Aorta (tissue), 5 donors: ENCODE data around the gene OR3A1. TPM values are rescaled to one million over a fixed set of nuclear protein-coding genes. Genes with fewer than 3 reads are reported as not detected.
A peak's percentile ranks its signal among the peaks of the same experiment; 100 is the strongest.
"Not testable (repeated sequence)": the region's sequence is repeated elsewhere in the genome, so short reads cannot be mapped to it uniquely, and the experiment has no call there.

Experiments
- ATAC-seq: fragments of 200-7000 bp; cut with Tn5 transposase; one replicate; pipeline ENCODE4 v1.9.1; 2022; ENCODE audit warnings: moderate library complexity; ENCODE audit not compliant: low FRiP score
- DNase-seq, 2 donors: peaks; one replicate each; pipeline ENCODE4 v3.0.0-alpha.2; 2020
- H3K27ac ChIP-seq, 2 donors: one replicate each; pipeline ENCODE4 v1.5.1; 2013; ENCODE audit warnings: low read length in 2 of 2, mild to moderate bottlenecking in 2 of 2, moderate library complexity in 2 of 2, control low read depth in 1 of 2, inconsistent platforms in 1 of 2, low read depth in 1 of 2
- H3K27me3 ChIP-seq, 2 donors: one replicate each; pipeline ENCODE4 v1.6.1; 2013; ENCODE audit warnings: control low read depth in 1 of 2, low read length in 1 of 2, mild to moderate bottlenecking in 1 of 2, moderate library complexity in 1 of 2; ENCODE audit not compliant: insufficient read depth in 2 of 2, control insufficient read depth in 1 of 2
- H3K36me3 ChIP-seq, 2 donors: one replicate each; pipeline ENCODE4 v1.6.1; 2013; ENCODE audit warnings: control low read depth in 1 of 2, low read length in 1 of 2, mild to moderate bottlenecking in 1 of 2; ENCODE audit not compliant: insufficient read depth in 2 of 2, control insufficient read depth in 1 of 2
- H3K4me1 ChIP-seq, 2 donors: one replicate each; pipeline ENCODE4 v1.6.1; 2013; ENCODE audit warnings: low read length in 2 of 2, control low read depth in 1 of 2, mild to moderate bottlenecking in 1 of 2, moderate library complexity in 1 of 2; ENCODE audit not compliant: insufficient read depth in 2 of 2, control insufficient read depth in 1 of 2
- H3K4me3 ChIP-seq, 2 donors: one replicate each; pipeline ENCODE4 v1.5.1; 2013; ENCODE audit warnings: low read length in 2 of 2, control low read depth in 1 of 2, mild to moderate bottlenecking in 1 of 2
- H3K9me3 ChIP-seq: one replicate; pipeline ENCODE4 v1.6.1; 2013; ENCODE audit warnings: mild to moderate bottlenecking, low read length; ENCODE audit not compliant: control insufficient read depth
- WGBS, 2 donors: extraction: QIAGEN DNeasy Blood & Tissue Kit; methylation state at CpG; one replicate each; pipeline ENCODE4 v1.1.7; 2013; 5-methylcytosine and 5-hydroxymethylcytosine counted together
- intact Hi-C, 2 donors: fragments of 100-400 bp; cut with DNase I; formaldehyde crosslinking; loops; one replicate each; pipeline versions ENCODE4 v1.14.2 to v1.15.0; 2022
- long read RNA-seq, 2 donors: library from polyadenylated mRNA; unstranded; transcript quantifications; one replicate each; pipeline ENCODE4 v2.0.0, GENCODE V29; 2020 to 2021
- polyA plus RNA-seq, 2 donors: library from polyadenylated mRNA; stranded (reverse); fragments of 200-250 nt; gene quantifications; one replicate each; pipeline ENCODE4 v1.2.3, GENCODE V29; 2013
- total RNA-seq, 2 donors: library from RNA; stranded (reverse); fragmentation: NEBNext Ultra II Directional; extraction: Animal tissue kit (Norgen Biotek cat#: 25700); gene quantifications; one replicate each; pipeline ENCODE4 v1.2.1, GENCODE V29; 2021
- donor health status: healthy with polysubstance abuse.
- donor health status: Bipolar disorder and iron deficiency.
- donor health status: DM: no; HTN: no; CAD: no.
- donor health status: DM: no; HTN: no; CAD: no.
- donor health status: DM: yes; HTN: yes; CAD: no.

Gene OR3A1, protein sequence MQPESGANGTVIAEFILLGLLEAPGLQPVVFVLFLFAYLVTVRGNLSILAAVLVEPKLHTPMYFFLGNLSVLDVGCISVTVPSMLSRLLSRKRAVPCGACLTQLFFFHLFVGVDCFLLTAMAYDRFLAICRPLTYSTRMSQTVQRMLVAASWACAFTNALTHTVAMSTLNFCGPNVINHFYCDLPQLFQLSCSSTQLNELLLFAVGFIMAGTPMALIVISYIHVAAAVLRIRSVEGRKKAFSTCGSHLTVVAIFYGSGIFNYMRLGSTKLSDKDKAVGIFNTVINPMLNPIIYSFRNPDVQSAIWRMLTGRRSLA
- total RNA-seq = not detected
- not detected for polyA plus RNA-seq
- long read RNA-seq, donor 1 = 0 reads
- long read RNA-seq, donor 2 = 0 reads

DNA sequence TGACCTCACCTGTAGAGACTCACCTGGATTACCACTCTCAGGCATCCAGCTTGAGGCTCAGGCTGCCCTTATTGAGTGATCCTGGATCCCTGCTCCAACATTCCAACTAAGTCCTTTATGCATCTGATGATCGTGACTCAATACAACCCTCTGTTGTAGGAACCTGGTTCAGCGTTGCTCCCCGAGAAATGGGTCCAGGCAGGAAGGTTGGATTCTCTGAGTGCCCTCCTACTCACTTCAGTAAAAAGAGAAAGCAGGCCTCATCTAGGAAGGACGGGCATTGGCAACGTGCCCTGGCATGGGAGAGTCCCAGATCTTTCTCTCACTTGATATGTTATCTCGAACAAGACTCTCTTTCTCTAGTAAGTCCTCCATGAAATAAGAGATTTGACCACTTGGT is at the start of gene OR3A1:
TSS of gene OR3A1 (minus strand) at position 101 of the 400 bp plus-strand sequence. CDS start 5,778 bp downstream, outside the sequence.
- Histone ChIP-seq H3K9me3 (peaks cover 4% of the 10 kb centered on the region), H3K4me3 (no peak within 1 kb of the TSS), H3K27me3 (no peaks in the 10 kb centered on the region), H3K4me1 (no peaks in the 10 kb centered on the region), H3K27ac (no peak within 1 kb of the TSS), H3K36me3 (no peaks in the 10 kb centered on the region)
- intact Hi-C loops = loop anchor here in 1 of 2 donors (10.0 kb wide), 1 partner anchor 393 kb away; no protein-coding TSS in a partner anchor
- peak in 1 of 2 donors; percentile 41 for DNase-seq
- ATAC-seq = no peak
- 80 to 86% methylated on average over 6 of the region's 6 CpGs for WGBS, 2 donors

DNA sequence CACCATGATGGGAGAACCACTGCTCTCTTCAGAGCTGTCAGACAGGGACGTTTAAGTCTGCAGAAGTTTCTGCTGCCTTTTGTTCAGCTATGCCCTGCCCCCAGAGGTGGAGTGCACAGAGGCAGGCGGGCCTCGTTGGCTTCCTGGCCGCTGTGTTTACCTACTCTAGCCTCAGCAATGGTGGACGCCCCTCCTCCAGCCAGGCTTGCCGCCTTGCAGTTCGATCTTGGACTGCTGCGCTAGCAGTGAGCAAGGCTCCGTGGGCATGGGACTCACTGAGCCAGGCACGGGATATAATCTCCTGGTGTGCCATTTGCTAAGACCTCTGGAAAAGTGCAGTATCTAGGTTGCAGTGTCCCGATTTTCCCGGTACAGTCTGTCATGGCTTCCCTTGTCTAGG is 44.6 kb upstream of the OR3A1 start:
- WGBS, 2 donors = 87 to 88% methylated on average over 12 of the region's 12 CpGs
- H3K27me3 ChIP-seq, intact Hi-C loops, H3K27ac ChIP-seq, H3K36me3 ChIP-seq, H3K4me3 ChIP-seq, H3K4me1 ChIP-seq, ATAC-seq, DNase-seq, H3K9me3 ChIP-seq: not testable (repeated sequence)

DNA sequence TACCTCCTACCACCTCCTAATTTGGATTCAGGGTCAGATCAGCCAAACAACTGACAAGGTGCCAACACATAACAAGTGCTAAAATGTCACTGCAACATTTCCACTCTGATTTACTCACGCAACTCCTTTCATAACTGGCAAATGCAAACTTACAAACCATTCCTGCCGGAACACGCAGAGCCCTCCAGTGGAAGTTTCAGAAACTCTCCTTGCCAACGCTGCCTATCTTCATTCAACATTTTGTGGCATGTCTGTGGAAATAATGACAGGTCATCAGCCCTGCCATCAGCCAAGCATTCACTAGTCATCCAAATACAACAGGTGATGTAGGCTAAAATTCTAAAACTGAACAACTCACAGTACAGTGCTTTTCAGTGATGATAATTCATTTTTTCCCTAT is 37.7 kb upstream of the OR3A1 start:
- Histone ChIP-seq H3K36me3 (no peaks in the 10 kb centered on the region), H3K27ac (no peak overlapping the region), H3K27me3 (no peaks in the 10 kb centered on the region), H3K4me1 (no peaks in the 10 kb centered on the region), H3K9me3 (no peaks in the 10 kb centered on the region), H3K4me3 (no peak overlapping the region)
- intact Hi-C loops = no loop called here
- ATAC-seq (no peak), DNase-seq (no peak)
- 65 to 66% methylated on average over 4 of the region's 4 CpGs for WGBS, 2 donors

DNA sequence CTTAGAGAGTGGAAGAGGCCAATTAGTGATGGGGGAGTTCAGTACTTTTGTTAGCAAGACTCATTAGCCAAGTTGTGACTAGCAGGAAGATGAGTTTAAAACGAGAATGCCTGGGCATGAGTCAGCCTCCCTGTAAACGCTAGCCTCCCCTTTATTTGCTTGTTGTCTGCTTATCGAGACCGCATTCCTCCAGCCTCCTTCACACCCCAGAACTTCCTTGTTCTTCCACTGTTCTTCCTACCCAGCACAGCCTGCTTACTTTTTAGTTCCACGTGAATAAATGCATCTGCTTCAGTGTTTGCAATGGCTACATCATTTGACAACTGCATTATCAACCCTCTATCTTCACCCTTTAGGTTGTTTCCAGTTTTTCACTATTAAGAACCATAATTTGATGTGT is 20.2 kb upstream of the OR3A1 start:
- no peaks in the 10 kb centered on the region for H3K9me3 ChIP-seq
- ATAC-seq = no peak
- 62 to 73% methylated on average over 5 of the region's 5 CpGs for WGBS, 2 donors
- H3K27me3 ChIP-seq = no peaks in the 10 kb centered on the region
- intact Hi-C loops = no loop called here
- no peaks in the 10 kb centered on the region for H3K36me3 ChIP-seq
- DNase-seq = no peak
- no peak overlapping the region for H3K4me3 ChIP-seq
- H3K4me1 ChIP-seq = no peaks in the 10 kb centered on the region
- H3K27ac ChIP-seq = no peak overlapping the region

DNA sequence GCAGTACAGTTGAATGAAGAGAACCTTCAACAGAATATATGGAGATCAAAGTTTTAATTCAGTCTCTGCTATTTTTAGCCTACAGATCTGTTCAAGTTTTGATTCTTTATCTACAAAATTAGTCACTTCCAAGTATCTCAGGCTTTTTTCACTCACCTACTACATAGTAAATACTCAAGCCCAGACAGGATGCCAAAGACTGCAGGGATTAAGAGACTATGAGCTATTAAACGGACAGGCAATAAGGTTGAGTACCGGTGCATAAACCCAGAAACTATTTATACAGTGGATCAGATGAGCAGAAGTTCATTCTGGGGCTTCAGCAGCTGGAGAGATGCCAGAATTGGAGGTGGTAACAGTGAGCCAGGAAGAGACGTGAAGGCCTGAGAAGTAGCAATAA is 18.7 kb upstream of the OR3A1 start:
- H3K36me3 ChIP-seq = no peaks in the 10 kb centered on the region

DNA sequence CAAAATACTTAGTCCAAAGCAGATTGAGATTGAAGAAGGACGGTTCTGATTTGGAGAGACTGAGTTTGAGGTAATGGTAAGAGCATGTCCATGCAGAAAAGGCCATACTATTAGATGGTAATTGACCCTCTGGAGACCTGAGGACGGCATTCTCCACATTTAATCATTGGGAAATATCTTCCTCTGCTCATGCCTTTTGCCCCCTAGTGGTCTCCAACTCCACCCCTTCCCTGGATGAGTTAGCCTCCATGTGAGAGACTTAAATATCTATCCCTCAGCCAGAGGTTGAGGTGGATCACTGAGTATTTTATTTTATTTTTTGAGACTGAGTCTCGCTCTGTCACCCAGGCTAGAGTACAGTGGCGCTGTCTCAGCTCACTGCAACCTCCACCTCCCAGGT is 10.4 kb upstream of the OR3A1 start:
- H3K27me3 ChIP-seq = no peaks in the 10 kb centered on the region
- no peak overlapping the region for H3K27ac ChIP-seq
- no peak overlapping the region for H3K4me3 ChIP-seq
- H3K36me3 ChIP-seq = no peaks in the 10 kb centered on the region
- intact Hi-C loops = no loop called here
- no peak for ATAC-seq
- no peak for DNase-seq
- no peaks in the 10 kb centered on the region for H3K9me3 ChIP-seq
- H3K4me1 ChIP-seq = no peaks in the 10 kb centered on the region
- 66 to 71% methylated on average over 4 of the region's 4 CpGs for WGBS, 2 donors

More for the DNA sequence above, 18.7 kb upstream of the OR3A1 start:
- intact Hi-C loops = no loop called here
- DNase-seq (no peak), ATAC-seq (no peak)
- H3K4me3 ChIP-seq = no peak overlapping the region
- H3K27ac ChIP-seq = no peak overlapping the region
- WGBS, 2 donors = 69 to 80% methylated on average over 3 of the region's 3 CpGs
- H3K9me3 ChIP-seq = no peaks in the 10 kb centered on the region
- H3K27me3 ChIP-seq = no peaks in the 10 kb centered on the region
- H3K4me1 ChIP-seq = no peaks in the 10 kb centered on the region

DNA sequence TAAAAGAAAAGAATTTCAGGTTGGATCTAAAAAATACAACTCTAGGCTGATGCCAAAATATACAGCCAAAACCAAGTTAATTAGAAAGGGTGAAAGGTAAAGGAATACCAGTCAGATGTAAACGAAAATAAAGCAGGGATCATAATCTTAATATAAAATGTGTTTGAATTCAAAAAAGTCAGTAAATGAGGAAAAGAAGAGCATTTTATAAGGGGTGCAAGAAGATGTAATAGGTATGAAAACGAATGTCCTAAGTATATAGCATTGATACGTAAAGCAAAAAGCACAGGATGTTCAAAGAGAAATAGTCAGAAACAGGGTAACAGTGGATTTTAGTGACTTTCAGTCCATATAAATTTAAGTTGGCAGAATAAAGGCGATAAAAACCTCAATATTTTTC is 2.5 kb downstream of the OR3A1 start:
- no peak for ATAC-seq
- H3K36me3 ChIP-seq = no peaks in the 10 kb centered on the region
- DNase-seq = no peak
- H3K4me3 ChIP-seq = no peak overlapping the region
- H3K27me3 ChIP-seq = no peaks in the 10 kb centered on the region
- H3K27ac ChIP-seq = no peak overlapping the region
- H3K4me1 ChIP-seq = no peaks in the 10 kb centered on the region
- WGBS, 2 donors = 60% methylated on average over 4 of the region's 4 CpGs
- peaks cover 2% of the 10 kb centered on the region for H3K9me3 ChIP-seq
- intact Hi-C loops = loop anchor here in 1 of 2 donors (10.0 kb wide), 1 partner anchor 391 kb away; no protein-coding TSS in a partner anchor

DNA sequence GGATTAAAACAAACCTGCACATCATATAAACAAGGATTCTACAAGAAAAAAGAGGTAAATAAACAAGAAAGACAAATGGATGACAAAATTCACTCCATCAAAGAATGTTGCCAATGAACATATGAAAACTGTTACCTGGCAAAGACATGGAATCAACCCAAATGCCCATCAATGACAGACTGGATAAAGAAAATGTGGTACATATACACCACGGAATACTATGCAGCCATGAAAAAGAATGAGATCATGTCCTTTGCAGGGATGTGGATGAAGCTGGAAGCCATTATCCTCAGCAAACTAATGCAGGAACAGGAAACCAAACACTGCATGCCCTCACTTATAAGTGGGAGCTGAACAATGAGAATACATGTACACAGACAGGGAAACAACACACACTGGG is 4.6 kb downstream of the OR3A1 start:
- ATAC-seq, H3K36me3 ChIP-seq, H3K27me3 ChIP-seq, H3K9me3 ChIP-seq, DNase-seq, H3K4me1 ChIP-seq, H3K4me3 ChIP-seq, H3K27ac ChIP-seq: not testable (repeated sequence)
- WGBS, 2 donors = 84 to 90% methylated on average over 1 of the region's 1 CpG
- intact Hi-C loops = loop anchor here in 1 of 2 donors (10.0 kb wide), 1 partner anchor 389 kb away; no protein-coding TSS in a partner anchor

DNA sequence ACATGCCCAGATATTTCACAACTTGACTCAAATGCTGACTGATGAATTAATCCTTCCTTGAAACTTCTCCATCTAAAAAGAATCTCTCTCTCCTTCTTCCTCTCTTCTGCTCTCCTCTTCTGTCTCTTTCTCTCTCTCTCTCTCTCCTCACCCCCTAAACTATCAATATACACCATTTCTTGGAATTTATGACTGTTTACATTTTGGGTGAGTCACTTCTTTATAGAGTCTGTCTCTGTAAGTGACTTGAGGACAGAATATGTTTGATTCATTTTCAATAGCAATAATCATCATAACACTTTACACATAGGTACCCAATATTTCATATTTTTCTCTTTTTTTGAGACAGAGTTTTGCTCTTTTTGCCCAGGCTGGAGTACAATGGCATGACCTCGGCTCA is 15.3 kb downstream of the OR3A1 start:
- ATAC-seq (no peak), DNase-seq (no peak)
- WGBS, 2 donors = 67 to 72% methylated on average over 1 of the region's 1 CpG
- Histone ChIP-seq H3K27ac (no peak overlapping the region), H3K4me1 (no peaks in the 10 kb centered on the region), H3K27me3 (no peaks in the 10 kb centered on the region), H3K9me3 (no peaks in the 10 kb centered on the region), H3K36me3 (no peaks in the 10 kb centered on the region), H3K4me3 (no peak overlapping the region)
- intact Hi-C loops = no loop called here
